IPS DF 6.9 (cell line): ENCODE results near the gene SGK1.
"Not testable (repeated sequence)": the region's sequence is repeated elsewhere in the genome, so short reads cannot be mapped to it uniquely, and the experiment has no call there.

Experiments used
- DNase-seq: peaks from one replicate; pipeline ENCODE4 v3.0.0-alpha.2; 2013; ENCODE audit warnings: low read depth, low spot score
- H3K27ac ChIP-seq: one replicate; pipeline ENCODE4 v1.5.1; 2013; ENCODE audit warnings: low read length, control low read depth
- H3K27me3 ChIP-seq: 2 replicates; pipeline ENCODE4 v1.6.1; 2013; ENCODE audit warnings: mild to moderate bottlenecking, low read length; ENCODE audit not compliant: control insufficient read depth, insufficient read depth
- H3K36me3 ChIP-seq: 2 replicates; pipeline ENCODE4 v1.6.1; 2013; ENCODE audit warnings: low read length; ENCODE audit not compliant: control insufficient read depth, insufficient read depth
- H3K4me1 ChIP-seq: 2 replicates; pipeline ENCODE4 v1.6.1; 2013; ENCODE audit warnings: low read length; ENCODE audit not compliant: control insufficient read depth, insufficient read depth
- H3K4me3 ChIP-seq: 2 replicates; pipeline ENCODE4 v1.5.1; 2013; ENCODE audit warnings: mild to moderate bottlenecking, low read length
- H3K9me3 ChIP-seq: 2 replicates; pipeline ENCODE4 v1.6.1; 2013; ENCODE audit warnings: low read length, inconsistent platforms; ENCODE audit not compliant: control insufficient read depth, insufficient read depth
- WGBS: extraction: QIAGEN DNeasy Blood & Tissue Kit; methylation state at CpG from one replicate; pipeline ENCODE4 v1.1.7; 2013; ENCODE audit warnings: mixed read lengths, missing lambda C conversion rate; ENCODE audit not compliant: insufficient read length, insufficient coverage; 5-methylcytosine and 5-hydroxymethylcytosine counted together

Gene SGK1

GRCh38 chr6:134257516-134257915 lies 60.4 kb downstream of the SGK1 start:
- H3K4me3 ChIP-seq: no peak overlapping the region
- H3K4me1 ChIP-seq: peaks cover 2% of the 10 kb centered on the region; the same call in 1 of the 2 replicates
- no CpG with 5 or more reads among the region's 3 CpGs for WGBS
- no peak for DNase-seq
- no peak overlapping the region for H3K27ac ChIP-seq
- H3K27me3 ChIP-seq: no peaks in the 10 kb centered on the region
- no peaks in the 10 kb centered on the region for H3K9me3 ChIP-seq
- no peaks in the 10 kb centered on the region for H3K36me3 ChIP-seq

DNA sequence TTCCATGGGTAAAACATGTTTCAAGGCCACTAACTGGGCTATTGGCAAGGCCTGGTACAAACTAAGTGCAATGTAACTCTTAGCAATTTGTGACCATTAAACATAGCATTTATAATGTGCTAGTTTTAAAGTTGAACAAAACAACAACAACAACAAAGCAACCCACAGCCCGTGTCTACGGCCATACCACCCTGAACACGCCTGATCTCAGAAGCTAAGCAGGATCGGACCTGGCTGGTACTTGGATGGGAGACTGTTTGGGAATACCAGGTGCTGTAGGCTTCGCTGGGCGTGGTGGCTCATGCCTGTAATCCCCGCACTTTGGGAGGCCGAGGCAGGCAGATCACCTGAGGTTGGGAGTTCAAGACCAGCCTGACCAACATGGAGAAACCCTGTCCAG lies 61.0 kb downstream of the SGK1 start:
- Histone ChIP-seq H3K27me3 (no peaks in the 10 kb centered on the region), H3K27ac (no peak overlapping the region), H3K4me1 (peaks cover 2% of the 10 kb centered on the region; the same call in 1 of the 2 replicates), H3K36me3 (no peaks in the 10 kb centered on the region), H3K9me3 (no peaks in the 10 kb centered on the region), H3K4me3 (no peak overlapping the region)
- DNase-seq: no peak
- WGBS: no CpG with 5 or more reads among the region's 8 CpGs

GRCh38 chr6:134255280-134255679 lies 62.6 kb downstream of the SGK1 start:
- no CpG with 5 or more reads among the region's 2 CpGs for WGBS
- DNase-seq, H3K9me3 ChIP-seq, H3K4me3 ChIP-seq, H3K27ac ChIP-seq, H3K4me1 ChIP-seq, H3K36me3 ChIP-seq, H3K27me3 ChIP-seq: not testable (repeated sequence)

DNA sequence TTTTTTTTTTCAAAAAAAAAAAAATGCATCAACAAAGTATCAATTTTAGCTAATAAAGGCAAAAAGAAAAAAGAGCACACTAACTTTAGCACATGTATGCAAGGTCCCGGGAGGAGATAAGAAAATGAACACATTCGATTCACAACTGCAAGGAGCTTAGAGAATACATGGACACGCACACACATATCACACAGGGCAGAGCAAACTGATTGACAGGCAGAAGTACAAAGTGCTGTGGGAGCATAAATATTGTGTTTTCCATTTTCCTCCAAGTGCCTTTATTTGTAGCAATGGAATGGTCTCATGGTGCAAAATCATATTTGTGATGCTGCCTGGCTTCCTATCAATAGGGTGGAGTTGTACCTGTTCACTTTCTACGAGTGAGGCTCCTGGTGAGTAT lies 63.8 kb downstream of the SGK1 start:
- no CpG with 5 or more reads among the region's 4 CpGs for WGBS
- Histone ChIP-seq H3K36me3 (no peaks in the 10 kb centered on the region), H3K9me3 (no peaks in the 10 kb centered on the region), H3K27ac (no peak overlapping the region), H3K4me1 (peaks cover 2% of the 10 kb centered on the region; the same call in 1 of the 2 replicates), H3K27me3 (no peaks in the 10 kb centered on the region), H3K4me3 (no peak overlapping the region)
- no peak for DNase-seq

DNA sequence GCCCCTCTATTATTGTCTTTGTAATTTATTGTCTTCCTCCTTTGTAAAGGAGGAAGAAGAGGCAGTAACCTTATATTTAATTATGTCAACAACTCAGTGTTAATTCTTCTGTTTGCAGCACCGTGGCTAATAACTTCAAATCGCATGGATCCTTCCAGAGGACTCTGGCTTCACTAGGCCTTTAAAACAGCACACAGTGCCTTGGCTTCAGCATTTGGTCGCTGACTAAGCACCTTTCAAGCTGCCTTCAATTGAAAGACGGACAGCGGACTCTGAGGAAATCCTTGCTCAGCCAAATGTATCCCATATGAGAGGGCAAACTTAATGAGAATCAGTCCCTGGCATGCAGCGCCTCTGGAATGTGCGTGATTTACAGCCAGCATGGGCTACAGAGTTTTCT lies 64.2 kb downstream of the SGK1 start:
- no CpG with 5 or more reads among the region's 7 CpGs for WGBS
- H3K9me3 ChIP-seq: no peaks in the 10 kb centered on the region
- H3K27me3 ChIP-seq: no peaks in the 10 kb centered on the region
- no peak for DNase-seq
- no peak overlapping the region for H3K27ac ChIP-seq
- H3K4me3 ChIP-seq: no peak overlapping the region
- no peaks in the 10 kb centered on the region for H3K36me3 ChIP-seq
- H3K4me1 ChIP-seq: peaks cover 2% of the 10 kb centered on the region; the same call in 1 of the 2 replicates

DNA sequence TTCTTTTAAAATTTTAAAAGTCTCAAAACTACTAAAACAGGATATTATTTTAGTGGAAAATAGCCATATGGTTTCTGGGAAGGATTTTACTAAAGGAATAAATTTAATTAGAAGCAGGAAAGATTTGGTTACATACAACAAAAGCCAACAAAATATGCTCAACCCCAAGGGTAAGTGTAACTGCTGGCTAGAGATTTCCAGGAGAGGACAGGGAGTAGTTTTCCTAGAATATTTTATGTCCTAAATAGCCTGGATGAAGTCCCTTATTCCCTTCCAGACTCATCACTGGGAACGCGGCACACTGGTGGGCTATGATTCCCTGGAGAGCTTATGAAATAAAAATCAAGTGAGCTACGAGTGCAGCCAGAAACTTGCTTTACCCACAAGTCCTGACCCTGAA lies 66.6 kb downstream of the SGK1 start:
- Histone ChIP-seq H3K27ac (no peak overlapping the region), H3K4me1 (peaks cover 2% of the 10 kb centered on the region; the same call in 1 of the 2 replicates), H3K9me3 (no peaks in the 10 kb centered on the region), H3K4me3 (no peak overlapping the region), H3K27me3 (no peaks in the 10 kb centered on the region), H3K36me3 (no peaks in the 10 kb centered on the region)
- DNase-seq: no peak
- WGBS: no CpG with 5 or more reads among the region's 3 CpGs

DNA sequence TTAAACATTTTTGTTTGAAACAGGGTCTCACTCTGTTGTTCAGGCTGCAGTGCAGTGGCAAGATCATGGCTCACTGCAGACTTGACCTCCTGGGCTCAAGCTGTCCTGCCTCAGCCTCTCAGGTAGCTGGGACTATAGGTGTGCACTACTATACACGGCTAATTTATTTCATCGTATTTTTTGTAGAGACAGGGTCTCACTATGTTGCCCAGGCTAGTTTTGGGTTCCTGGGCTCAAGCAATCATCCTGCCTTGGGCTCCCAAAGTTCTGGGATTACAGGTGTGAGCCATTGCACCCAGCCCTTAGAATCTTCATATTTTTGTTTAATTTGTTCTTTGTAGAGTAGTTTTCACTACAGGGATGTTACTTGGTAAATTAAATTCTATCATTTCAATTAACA lies 67.1 kb downstream of the SGK1 start:
- H3K36me3 ChIP-seq: no peaks in the 10 kb centered on the region
- no peaks in the 10 kb centered on the region for H3K9me3 ChIP-seq
- WGBS: no CpG with 5 or more reads among the region's 2 CpGs
- no peak overlapping the region for H3K4me3 ChIP-seq
- no peak overlapping the region for H3K27ac ChIP-seq
- no peak for DNase-seq
- H3K4me1 ChIP-seq: peaks cover 2% of the 10 kb centered on the region; the same call in 1 of the 2 replicates
- no peaks in the 10 kb centered on the region for H3K27me3 ChIP-seq

DNA sequence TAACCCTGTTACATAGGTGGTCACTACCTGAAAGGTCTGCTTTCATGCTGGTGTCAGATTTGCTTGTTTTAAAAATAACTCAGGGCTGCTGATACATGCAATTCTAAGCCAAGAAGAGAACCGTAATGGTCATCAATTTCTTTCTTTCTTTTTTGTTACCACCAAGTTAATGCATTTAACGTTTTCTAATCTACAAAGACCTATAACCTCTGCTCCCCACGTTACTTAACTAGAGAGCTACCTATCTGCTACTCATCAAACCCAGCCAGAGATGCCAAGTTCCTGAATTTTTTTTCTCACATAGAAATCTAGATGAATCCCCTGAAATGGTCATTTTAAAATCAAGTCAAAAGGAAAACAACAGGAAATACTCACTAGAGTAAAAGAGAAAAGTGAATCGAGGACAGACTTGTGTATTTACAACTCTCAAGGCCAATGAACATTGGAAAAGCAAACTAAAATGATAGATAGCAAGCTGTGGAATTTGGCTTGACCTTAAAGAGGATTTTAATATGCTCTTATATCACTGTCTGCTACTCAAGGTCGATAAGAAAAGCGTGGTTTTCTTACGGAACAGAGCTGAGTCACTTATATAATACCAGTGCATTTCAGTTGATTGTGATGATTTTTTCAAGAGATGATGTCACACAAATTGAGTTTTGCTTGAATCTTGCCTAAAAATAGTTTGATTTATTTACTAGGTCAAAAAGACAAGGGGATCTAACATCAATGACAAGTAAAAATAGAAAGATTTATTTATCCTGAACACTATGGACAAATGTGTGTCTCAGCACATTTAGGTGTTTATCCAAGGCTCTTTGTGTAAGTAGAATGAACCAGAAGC lies 67.9 kb downstream of the SGK1 start:
- DNase-seq: no peak
- Histone ChIP-seq H3K27me3 (no peaks in the 10 kb centered on the region), H3K36me3 (no peaks in the 10 kb centered on the region), H3K9me3 (no peaks in the 10 kb centered on the region), H3K4me1 (peaks cover 2% of the 10 kb centered on the region; the same call in 1 of the 2 replicates), H3K4me3 (no peak overlapping the region), H3K27ac (no peak overlapping the region)
- no CpG with 5 or more reads among the region's 7 CpGs for WGBS

GRCh38 chr6:134249239-134249758 lies 68.6 kb downstream of the SGK1 start:
- no CpG with 5 or more reads among the region's 5 CpGs for WGBS
- Histone ChIP-seq H3K36me3 (no peaks in the 10 kb centered on the region), H3K27me3 (no peaks in the 10 kb centered on the region), H3K4me1 (peaks cover 2% of the 10 kb centered on the region; the same call in 1 of the 2 replicates), H3K27ac (no peak overlapping the region), H3K4me3 (no peak overlapping the region), H3K9me3 (no peaks in the 10 kb centered on the region)
- no peak for DNase-seq

DNA sequence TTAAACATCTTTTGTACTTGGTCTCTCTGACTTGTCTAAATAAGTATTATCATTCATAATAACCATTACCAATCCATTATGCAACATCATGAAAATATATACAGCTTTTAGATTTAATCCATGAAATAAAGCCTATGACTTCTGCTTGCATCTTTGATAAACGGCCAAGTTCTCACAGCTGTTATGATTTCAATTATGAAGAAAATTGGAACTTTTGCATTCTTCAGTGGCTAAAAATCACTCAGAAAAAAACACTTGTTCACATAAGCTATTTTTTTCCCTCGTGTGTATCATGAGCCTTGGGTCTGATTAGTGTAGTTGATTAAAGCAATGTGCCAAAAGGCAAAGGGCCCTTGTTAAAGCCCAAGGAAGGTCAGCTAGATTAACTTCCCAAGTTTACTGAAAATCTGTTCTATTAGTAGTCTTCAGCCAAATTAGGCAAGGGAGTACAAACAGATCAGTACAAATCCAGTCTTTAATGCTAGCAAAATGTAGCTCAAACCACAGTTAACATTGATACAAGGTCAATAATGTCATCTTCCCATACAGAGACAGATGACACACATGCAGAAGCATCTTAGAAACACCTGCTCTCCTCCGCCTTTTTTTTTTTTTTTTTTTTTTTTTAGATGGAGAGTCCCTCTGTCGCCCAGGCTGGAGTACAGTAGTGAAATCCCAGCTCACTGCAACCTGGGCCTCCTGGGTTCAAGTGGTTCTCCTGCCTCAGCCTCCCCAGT lies 69.9 kb downstream of the SGK1 start:
- Histone ChIP-seq H3K27me3 (no peaks in the 10 kb centered on the region), H3K4me3 (no peak overlapping the region), H3K27ac (no peak overlapping the region), H3K9me3 (no peaks in the 10 kb centered on the region), H3K36me3 (no peaks in the 10 kb centered on the region), H3K4me1 (no peaks in the 10 kb centered on the region)
- WGBS: no CpG with 5 or more reads among the region's 4 CpGs
- DNase-seq: no peak
